HepG2 (cell line): ENCODE measurements around the gene SEMA4B. TPM values are rescaled to one million over a fixed set of nuclear protein-coding genes. Genes with fewer than 3 reads are reported as not detected.

ENCODE experiments used
- ATAC-seq: fragments of 200-7000 bp; cut with Tn5 transposase; 3 replicates; pipeline ENCODE4 v1.9.1; 2020; ENCODE audit warnings: mild to moderate bottlenecking, moderate library complexity
- BruUV-seq: library from RNA; stranded (reverse); fragments of 400-500 nt; replicated peaks from 2 replicates; lab custom pipeline; 2021; lab: Mats Ljungman, UMichigan
- CTCF ChIA-PET: fragments of 300-600 bp; formaldehyde crosslinking; extraction: SDS; loops from one replicate; lab custom pipeline; 2021; ENCODE audit warnings: low total read pairs, inconsistent platforms, low intra/inter-chr PET ratio; lab: Yijun Ruan, JAX
- POLR2A ChIA-PET: fragments of 350-600 bp; sonication (Branson Sonifier 250); formaldehyde crosslinking; loops from one replicate; lab custom pipeline; 2020; ENCODE audit warnings: antibody characterized with exemption, inconsistent platforms; lab: Yijun Ruan, JAX
- DNase-seq: peaks from one replicate; pipeline ENCODE4 v3.0.0-alpha.2; 2015; ENCODE audit warnings: low spot score
- FAIRE-seq: peaks from 3 replicates; lab custom pipeline; 2011; peaks lifted over from hg19 to GRCh38; lab: Jason Lieb, UNC
- H2AFZ ChIP-seq: one replicate; pipeline ENCODE4 v1.6.1; 2011; ENCODE audit warnings: low read length, inconsistent platforms
- H3K27ac ChIP-seq: fragments of 300-600 bp; 3 replicates; pipeline ENCODE4 v1.8.0; 2011; ENCODE audit warnings: mixed run types, mild to moderate bottlenecking, mixed read lengths, low read length, inconsistent platforms; ENCODE audit not compliant: insufficient read depth; ENCODE audit errors: extremely low read length
- H3K27me3 ChIP-seq, 2 experiments: fragments of 200-600 bp in 1 of 2; 2 replicates in 1 of 2; 3 replicates in 1 of 2; pipeline versions ENCODE4 v1.6.0 to v1.8.0; 2011; ENCODE audit warnings: low read length in 2 of 2, mild to moderate bottlenecking in 2 of 2, moderate library complexity in 2 of 2, inconsistent platforms in 1 of 2; ENCODE audit not compliant: insufficient read depth in 2 of 2, control insufficient read depth in 1 of 2
- H3K36me3 ChIP-seq, 2 experiments: fragments of 200-600 bp in 1 of 2; replicated peaks in 1 of 2; 2 replicates in 1 of 2; 3 replicates in 1 of 2; pipeline versions ENCODE4 v1.5.1 to v1.8.0; 2011; ENCODE audit warnings: low read length in 2 of 2, inconsistent platforms in 1 of 2; ENCODE audit not compliant: insufficient read depth in 2 of 2, control insufficient read depth in 1 of 2
- H3K4me1 ChIP-seq: 2 replicates; pipeline ENCODE4 v1.5.1; 2012; ENCODE audit warnings: low read length, inconsistent platforms; ENCODE audit not compliant: insufficient read depth
- H3K4me2 ChIP-seq: 2 replicates; pipeline ENCODE4 v1.6.0; 2011; ENCODE audit warnings: low read depth, low read length, inconsistent platforms
- H3K4me3 ChIP-seq, 3 experiments: fragments of 200-600 bp in 1 of 3; sonication (generic), shearing (Covaris generic) in 1 of 3; replicated peaks in 1 of 3; 2 replicates each; pipeline ENCODE4 v1.5.1; 2011 to 2016; ENCODE audit warnings: low read length in 3 of 3, inconsistent platforms in 2 of 3, low read depth in 2 of 3, mild to moderate bottlenecking in 2 of 3, control low read depth in 1 of 3, mixed read lengths in 1 of 3; ENCODE audit not compliant: insufficient read depth in 1 of 3
- H3K79me2 ChIP-seq: one replicate; pipeline ENCODE4 v1.6.1; 2011; ENCODE audit warnings: low read length, inconsistent platforms; ENCODE audit not compliant: insufficient read depth
- H3K9ac ChIP-seq: 2 replicates; pipeline ENCODE4 v1.6.0; 2011; ENCODE audit warnings: mild to moderate bottlenecking, low read depth, low read length, inconsistent platforms; ENCODE audit not compliant: insufficient read depth
- H3K9me3 ChIP-seq: 2 replicates; pipeline ENCODE4 v1.5.1; 2012; ENCODE audit warnings: mild to moderate bottlenecking, low read length
- H4K20me1 ChIP-seq: 2 replicates; pipeline ENCODE4 v1.6.0; 2011; ENCODE audit warnings: inconsistent platforms, mild to moderate bottlenecking, low read length, moderate library complexity; ENCODE audit not compliant: insufficient read depth
- ADNP ChIP-seq: sonication (generic); formaldehyde crosslinking; IDR thresholded peaks from 2 replicates; pipeline ENCODE4 v1.4.0; 2020; ENCODE audit warnings: missing genetic modification reagents
- GABPA ChIP-seq, 2 experiments: IDR thresholded peaks; 2 replicates each; pipeline ENCODE4 v1.6.1; 2011 to 2016; ENCODE audit warnings: low read depth in 2 of 2, low read length in 1 of 2, missing biosample characterization in 1 of 2, missing genetic modification characterization in 1 of 2
- HNRNPLL ChIP-seq: fragments of 200-400 bp; formaldehyde crosslinking; IDR thresholded peaks from 2 replicates; pipeline ENCODE4 v1.6.1; 2017; ENCODE audit warnings: mild to moderate bottlenecking, low read depth, low read length; ENCODE audit not compliant: poor library complexity, severe bottlenecking
- IRX3 ChIP-seq: sonication (generic); formaldehyde crosslinking; IDR thresholded peaks from 2 replicates; pipeline ENCODE4 v1.8.1; 2023; ENCODE audit warnings: mild to moderate bottlenecking, low read depth, missing genetic modification reagents, borderline replicate concordance
- JDP2 ChIP-seq: sonication (generic); formaldehyde crosslinking; IDR thresholded peaks from 2 replicates; pipeline ENCODE4 v1.8.1; 2022; ENCODE audit warnings: missing genetic modification reagents, borderline replicate concordance
- KDM1A ChIP-seq: IDR thresholded peaks from 2 replicates; pipeline ENCODE4 v1.6.1; 2016; ENCODE audit warnings: missing compliant biosample characterization
- LCORL ChIP-seq, 2 experiments: fragments of 450-650 bp in 1 of 2; sonication (generic) in 1 of 2; formaldehyde crosslinking in 1 of 2; IDR thresholded peaks; 2 replicates each; pipeline versions ENCODE4 v1.5.0 to v1.6.1; 2017 to 2020; ENCODE audit warnings: antibody characterized with exemption in 1 of 2, missing genetic modification reagents in 1 of 2
- RBM22 ChIP-seq: fragments of 200-400 bp; formaldehyde crosslinking; optimal IDR thresholded peaks from 2 replicates; pipeline ENCODE3; 2017; ENCODE audit warnings: mild to moderate bottlenecking, low read length, moderate library complexity
- RBM39 ChIP-seq: fragments of 200-400 bp; formaldehyde crosslinking; IDR thresholded peaks from one replicate; pipeline ENCODE4 v1.6.1; 2018; ENCODE audit warnings: antibody characterized with exemption, mild to moderate bottlenecking, low read depth, low read length; ENCODE audit not compliant: poor library complexity, severe bottlenecking
- SIN3A ChIP-seq: IDR thresholded peaks from 2 replicates; pipeline ENCODE4 v1.6.1; 2011; ENCODE audit warnings: low read depth, mild to moderate bottlenecking, control low read depth, low read length, borderline replicate concordance
- ZNF207 ChIP-seq: fragments of 450-650 bp; IDR thresholded peaks from 2 replicates; pipeline ENCODE4 v1.6.1; 2016; ENCODE audit warnings: antibody characterized with exemption, borderline replicate concordance
- ZNF253 ChIP-seq: sonication (generic); formaldehyde crosslinking; IDR thresholded peaks from 2 replicates; pipeline ENCODE4 v1.8.0; 2022; ENCODE audit warnings: mild to moderate bottlenecking, missing genetic modification reagents, borderline replicate concordance
- ZNF260 ChIP-seq: sonication (generic); formaldehyde crosslinking; IDR thresholded peaks from 2 replicates; pipeline ENCODE4 v1.4.0; 2020; ENCODE audit warnings: missing genetic modification reagents, low read depth, mild to moderate bottlenecking, borderline replicate concordance
- ZNF296 ChIP-seq: sonication (generic); formaldehyde crosslinking; conservative IDR thresholded peaks from 2 replicates; pipeline ENCODE4 v1.5.0; 2020; ENCODE audit warnings: mild to moderate bottlenecking, missing genetic modification reagents
- ZNF550 ChIP-seq: sonication (generic); formaldehyde crosslinking; IDR thresholded peaks from 2 replicates; pipeline ENCODE4 v1.4.0; 2020; ENCODE audit warnings: mild to moderate bottlenecking, missing genetic modification reagents, borderline replicate concordance
- ZNF574 ChIP-seq: sonication (generic); formaldehyde crosslinking; IDR thresholded peaks from 2 replicates; pipeline ENCODE4 v1.4.0; 2020; ENCODE audit warnings: missing genetic modification reagents
- ZNF841 ChIP-seq: sonication (generic); formaldehyde crosslinking; IDR thresholded peaks from 2 replicates; pipeline ENCODE4 v1.8.1; 2023; ENCODE audit warnings: missing genetic modification reagents, borderline replicate concordance
- WGBS: methylation state at CpG from one replicate; pipeline ENCODE4 v1.1.6; 2017; ENCODE audit warnings: low lambda C conversion rate; 5-methylcytosine and 5-hydroxymethylcytosine counted together
- in situ Hi-C: cut with HindIII; loops from 2 replicates; pipeline ENCODE4 v1.10.0; 2017; ENCODE audit warnings: low pct_unique_long_range_greater_than_20kb; ENCODE audit not compliant: extremely low pct_ligation_motif_present
- intact Hi-C: fragments of 100-400 bp; cut with micrococcal nuclease; formaldehyde crosslinking; loops from one replicate; pipeline ENCODE4 v1.10.0; 2022; ENCODE audit not compliant: unreplicated experiment
- polyA plus RNA-seq, 8 experiments: library from polyadenylated mRNA; depleted of rRNA in 3 of 8; stranded (reverse) in 7 of 8; unstranded in 1 of 8; fragments of >200 nt; fragmentation: Illumina TruSeq in 4 of 8; extraction: Trizol in 4 of 8; gene quantifications; 2 replicates each; pipeline versions ENCODE4 v1.2.1 to v1.2.3, GENCODE V29; 2011 to 2016; ENCODE audit warnings: low read depth in 4 of 8, missing spikeins in 1 of 8, mixed read lengths in 1 of 8; ENCODE audit not compliant: insufficient read depth in 1 of 8
- total RNA-seq, 5 experiments: library from RNA; depleted of rRNA; stranded (reverse); fragments of >200 nt; fragmentation: Illumina TruSeq; extraction: Trizol; gene quantifications; 2 replicates each; pipeline ENCODE4 v1.2.3, GENCODE V29; 2016; ENCODE audit warnings: low read depth in 1 of 5
- TF ChIP-seq, protein P1 (sequence below): sonication (generic); formaldehyde crosslinking; conservative IDR thresholded peaks from 2 replicates; pipeline ENCODE4 v1.4.0; 2020; ENCODE audit warnings: missing genetic modification reagents

Gene SEMA4B
- total and polyA plus RNA-seq, 2 of the 13 experiments (the other 11 are each of a cell fraction or from before 2014, with no cell fraction given) = 2.1 to 17.0 TPM

DNA sequence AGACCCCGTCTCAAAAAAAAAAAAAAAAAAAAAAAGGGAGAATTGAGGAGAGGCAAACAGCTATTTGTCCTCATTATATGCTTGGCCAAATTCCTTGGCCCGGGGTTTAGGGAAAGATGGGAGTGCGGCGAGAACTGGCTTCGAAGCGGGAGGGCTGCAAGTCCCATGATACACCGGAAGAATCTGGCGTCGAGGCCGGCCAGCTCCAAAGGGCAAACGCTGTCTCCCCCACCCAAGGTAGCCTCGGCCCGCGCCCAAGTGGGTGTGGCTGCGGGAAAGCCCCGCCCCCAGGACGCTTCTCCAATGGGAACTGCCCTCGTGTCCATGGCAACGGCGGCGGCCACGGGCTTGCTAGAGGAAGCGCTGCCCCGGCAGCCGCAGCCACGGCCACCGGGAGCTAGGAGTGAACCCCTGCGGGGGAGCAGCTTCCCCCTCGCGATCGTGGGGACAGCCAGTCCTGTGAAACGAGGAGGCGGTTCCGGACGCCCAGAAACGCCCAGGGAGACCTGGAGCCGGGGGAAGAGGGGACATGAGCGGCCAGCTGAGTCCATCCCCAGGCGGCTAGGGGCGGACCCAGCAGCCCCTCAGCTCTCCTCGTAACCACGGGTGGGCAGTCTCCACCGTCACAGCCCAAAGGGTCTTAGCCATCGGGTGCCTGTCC, 48.2 kb downstream of the SEMA4B start, which contains the start of gene TTLL13:
TSS of gene TTLL13 (plus strand) at position 354 of the 661 bp plus-strand sequence. CDS start 1,075 bp downstream, outside the sequence.
- BruUV-seq = no TSS peak
- POLR2A ChIA-PET = interaction anchor here (0.6 to 3.5 kb wide), 16 partner anchors 9 to 241 kb away, joined by 3 to 50 read pairs (median 4); partner anchors contain the start of genes CIB1, GDPGP1, IQGAP1 and NGRN
- Histone ChIP-seq H3K9me3 (no peaks in the 10 kb centered on the region), H2AFZ (no peak within 1 kb of the TSS), H3K27ac (peak within 1 kb of the TSS; percentile 60), H3K4me2 (peak within 1 kb of the TSS; percentile 97), H3K27me3 (no peaks in the 10 kb centered on the region), H3K4me3 (peak within 1 kb of the TSS; percentile 62 to 79 (median 73); a peak in 5 of 6 replicates), H3K36me3 (no peaks in the 10 kb centered on the region), H4K20me1 (no peaks in the 10 kb centered on the region), H3K4me1 (peaks cover 56% of the 10 kb centered on the region), H3K9ac (peak within 1 kb of the TSS; percentile 57), H3K79me2 (no peaks in the 10 kb centered on the region)
- peak; percentile 89 for DNase-seq
- FAIRE-seq = peak; percentile 52
- 3% methylated on average over 13 of the region's 44 CpGs for WGBS
- ATAC-seq = peak; percentile 94
- CTCF ChIA-PET = no interaction called here
- intact Hi-C loops = loop anchor here (1.0 to 2.0 kb wide), 2 partner anchors 15 kb away; partner anchors contain the start of genes GDPGP1 and NGRN
- in situ Hi-C loops = no loop called here
- TF ChIP-seq GABPA (IDR thresholded peaks at IDR 0.05; ENCODE audit: low read depth, low read length) (no peak), GABPA (CRISPR knock-in tag; IDR thresholded peaks at IDR 0.05; ENCODE audit: low read depth) (peak; percentile 45; the same call in 1 of the 2 replicates), ZNF260 (CRISPR knock-in tag) (no peak), ZNF253 (CRISPR knock-in tag) (no peak), IRX3 (CRISPR knock-in tag) (no peak), RBM22 (no peak), ZNF841 (CRISPR knock-in tag) (no peak), ZNF550 (no peak), ZNF574 (CRISPR knock-in tag) (peak; percentile 49), HNRNPLL (no peak), LCORL (IDR thresholded peaks at IDR 0.05) (no peak), LCORL (CRISPR knock-in tag; IDR thresholded peaks at IDR 0.05) (peak; percentile 58; the same call in 1 of the 2 replicates), KDM1A (CRISPR knock-in tag) (no peak), ADNP (no peak), ZNF296 (CRISPR knock-in tag) (no peak), ZNF207 (no peak), SIN3A (0 out of 2 replicates have a peak, but pooled peaks have one; percentile 74), RBM39 (no peak), JDP2 (CRISPR knock-in tag) (no peak)
- TF ChIP-seq, protein P1, sequence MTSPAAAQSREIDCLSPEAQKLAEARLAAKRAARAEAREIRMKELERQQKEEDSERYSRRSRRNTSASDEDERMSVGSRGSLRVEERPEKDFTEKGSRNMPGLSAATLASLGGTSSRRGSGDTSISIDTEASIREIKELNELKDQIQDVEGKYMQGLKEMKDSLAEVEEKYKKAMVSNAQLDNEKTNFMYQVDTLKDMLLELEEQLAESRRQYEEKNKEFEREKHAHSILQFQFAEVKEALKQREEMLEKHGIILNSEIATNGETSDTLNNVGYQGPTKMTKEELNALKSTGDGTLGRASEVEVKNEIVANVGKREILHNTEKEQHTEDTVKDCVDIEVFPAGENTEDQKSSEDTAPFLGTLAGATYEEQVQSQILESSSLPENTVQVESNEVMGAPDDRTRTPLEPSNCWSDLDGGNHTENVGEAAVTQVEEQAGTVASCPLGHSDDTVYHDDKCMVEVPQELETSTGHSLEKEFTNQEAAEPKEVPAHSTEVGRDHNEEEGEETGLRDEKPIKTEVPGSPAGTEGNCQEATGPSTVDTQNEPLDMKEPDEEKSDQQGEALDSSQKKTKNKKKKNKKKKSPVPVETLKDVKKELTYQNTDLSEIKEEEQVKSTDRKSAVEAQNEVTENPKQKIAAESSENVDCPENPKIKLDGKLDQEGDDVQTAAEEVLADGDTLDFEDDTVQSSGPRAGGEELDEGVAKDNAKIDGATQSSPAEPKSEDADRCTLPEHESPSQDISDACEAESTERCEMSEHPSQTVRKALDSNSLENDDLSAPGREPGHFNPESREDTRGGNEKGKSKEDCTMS = no peak
